ENCODE results near the gene SORCS1. TPM values are rescaled to one million over a fixed set of nuclear protein-coding genes. Genes with fewer than 3 reads are reported as not detected.

The SORCS1 gene
- total RNA-seq, 4 donors from 2014 or later, result 0.26 to 9.4 (median 3.8) TPM

DNA sequence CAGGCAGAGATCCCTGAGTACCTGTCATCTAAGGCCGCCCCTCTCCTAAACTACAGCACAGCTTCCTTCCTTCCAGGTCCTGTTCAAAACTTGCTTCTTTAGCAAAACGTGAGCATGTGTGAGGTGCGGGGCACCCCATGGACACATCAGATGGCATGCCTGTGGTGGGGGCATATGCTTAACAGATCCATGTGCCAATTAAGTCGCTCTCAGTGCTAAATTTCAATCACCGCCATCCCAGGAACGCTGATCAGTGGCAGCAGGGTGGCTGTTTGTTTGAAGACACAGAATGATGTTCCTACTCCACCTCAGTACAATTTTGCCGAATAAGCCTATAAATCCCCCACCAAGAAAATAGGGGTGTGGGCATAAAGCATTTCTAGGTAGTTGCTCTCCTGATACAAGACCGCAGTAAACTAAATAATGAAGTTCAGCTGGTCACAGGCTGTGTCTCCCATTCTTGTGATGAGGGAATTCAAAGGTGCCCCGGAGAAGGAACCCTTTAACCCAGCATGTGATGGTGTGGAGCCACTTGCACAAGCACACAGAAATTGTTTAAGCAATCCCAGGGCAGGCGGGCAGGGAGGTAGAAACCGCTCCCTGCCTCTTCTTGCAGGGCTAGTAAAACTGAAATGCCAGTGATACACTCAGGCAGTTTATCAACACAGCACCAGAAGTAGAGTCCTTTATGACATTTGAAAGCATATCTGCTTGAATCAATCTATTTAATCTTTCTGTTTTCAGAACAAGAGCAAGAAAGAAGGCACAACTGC is 205.7 kb downstream of the SORCS1 start:
- no peaks in the 10 kb centered on the region for H3K9me3 ChIP-seq
- TF ChIP-seq, protein P1, sequence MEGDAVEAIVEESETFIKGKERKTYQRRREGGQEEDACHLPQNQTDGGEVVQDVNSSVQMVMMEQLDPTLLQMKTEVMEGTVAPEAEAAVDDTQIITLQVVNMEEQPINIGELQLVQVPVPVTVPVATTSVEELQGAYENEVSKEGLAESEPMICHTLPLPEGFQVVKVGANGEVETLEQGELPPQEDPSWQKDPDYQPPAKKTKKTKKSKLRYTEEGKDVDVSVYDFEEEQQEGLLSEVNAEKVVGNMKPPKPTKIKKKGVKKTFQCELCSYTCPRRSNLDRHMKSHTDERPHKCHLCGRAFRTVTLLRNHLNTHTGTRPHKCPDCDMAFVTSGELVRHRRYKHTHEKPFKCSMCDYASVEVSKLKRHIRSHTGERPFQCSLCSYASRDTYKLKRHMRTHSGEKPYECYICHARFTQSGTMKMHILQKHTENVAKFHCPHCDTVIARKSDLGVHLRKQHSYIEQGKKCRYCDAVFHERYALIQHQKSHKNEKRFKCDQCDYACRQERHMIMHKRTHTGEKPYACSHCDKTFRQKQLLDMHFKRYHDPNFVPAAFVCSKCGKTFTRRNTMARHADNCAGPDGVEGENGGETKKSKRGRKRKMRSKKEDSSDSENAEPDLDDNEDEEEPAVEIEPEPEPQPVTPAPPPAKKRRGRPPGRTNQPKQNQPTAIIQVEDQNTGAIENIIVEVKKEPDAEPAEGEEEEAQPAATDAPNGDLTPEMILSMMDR (IDR thresholded peaks at IDR 0.05), result no peak
- no peak for TF ChIP-seq POLR2A (IDR thresholded peaks at IDR 0.05)
- no peaks in the 10 kb centered on the region for H3K36me3 ChIP-seq
- intact Hi-C loops (cut with DNase I; ENCODE audit: low total_unique reads), result no loop called here
- H3K4me1 ChIP-seq, result no peaks in the 10 kb centered on the region
- H3K27ac ChIP-seq, result no peak overlapping the region
- H3K4me3 ChIP-seq, result no peak overlapping the region
- no peaks in the 10 kb centered on the region for H3K27me3 ChIP-seq
- DNase-seq, result no peak

DNA sequence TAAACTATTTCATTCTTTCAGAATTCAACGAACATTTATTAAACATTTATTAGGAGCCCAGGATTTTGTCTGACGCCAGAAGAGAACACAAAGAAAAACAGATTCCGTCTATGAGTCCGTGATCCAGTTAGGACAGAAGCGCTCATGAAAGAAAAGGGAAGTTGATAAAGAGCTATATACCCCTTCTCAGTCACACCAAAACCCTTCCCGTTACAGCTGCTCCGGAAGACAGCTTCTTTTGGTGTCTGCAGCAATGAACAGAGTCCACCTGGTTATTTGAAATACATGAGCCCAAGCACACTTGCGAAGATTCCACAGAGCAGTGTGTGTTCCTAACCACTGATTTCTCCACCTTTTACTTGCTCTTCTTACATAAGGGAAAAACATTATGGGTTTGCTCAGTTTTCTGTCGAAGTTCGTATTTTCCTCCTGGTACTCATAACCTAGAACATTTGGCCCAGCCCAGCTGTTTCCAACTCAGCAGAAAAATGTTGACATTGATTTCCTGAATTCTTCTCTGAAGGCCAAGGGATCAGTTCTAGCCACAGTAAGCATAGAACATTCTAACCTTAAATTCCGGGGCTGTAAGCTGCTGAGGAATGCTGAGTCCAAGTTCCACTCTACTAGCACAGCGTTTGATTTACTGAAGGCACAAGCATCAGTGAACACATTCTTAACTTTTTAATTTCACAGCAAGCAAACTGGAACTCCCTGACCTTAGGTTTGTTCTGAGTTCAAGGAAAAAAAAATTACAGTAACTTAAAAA is 206.5 kb downstream of the SORCS1 start:
- DNase-seq, result no peak
- H3K9me3 ChIP-seq, result no peaks in the 10 kb centered on the region
- no peaks in the 10 kb centered on the region for H3K27me3 ChIP-seq
- no peak overlapping the region for H3K4me3 ChIP-seq
- intact Hi-C loops (cut with DNase I; ENCODE audit: low total_unique reads), result no loop called here
- no peak overlapping the region for H3K27ac ChIP-seq
- TF ChIP-seq, protein P1 (IDR thresholded peaks at IDR 0.05), result no peak
- TF ChIP-seq POLR2A (IDR thresholded peaks at IDR 0.05), result no peak
- no peaks in the 10 kb centered on the region for H3K36me3 ChIP-seq
- H3K4me1 ChIP-seq, result no peaks in the 10 kb centered on the region

DNA sequence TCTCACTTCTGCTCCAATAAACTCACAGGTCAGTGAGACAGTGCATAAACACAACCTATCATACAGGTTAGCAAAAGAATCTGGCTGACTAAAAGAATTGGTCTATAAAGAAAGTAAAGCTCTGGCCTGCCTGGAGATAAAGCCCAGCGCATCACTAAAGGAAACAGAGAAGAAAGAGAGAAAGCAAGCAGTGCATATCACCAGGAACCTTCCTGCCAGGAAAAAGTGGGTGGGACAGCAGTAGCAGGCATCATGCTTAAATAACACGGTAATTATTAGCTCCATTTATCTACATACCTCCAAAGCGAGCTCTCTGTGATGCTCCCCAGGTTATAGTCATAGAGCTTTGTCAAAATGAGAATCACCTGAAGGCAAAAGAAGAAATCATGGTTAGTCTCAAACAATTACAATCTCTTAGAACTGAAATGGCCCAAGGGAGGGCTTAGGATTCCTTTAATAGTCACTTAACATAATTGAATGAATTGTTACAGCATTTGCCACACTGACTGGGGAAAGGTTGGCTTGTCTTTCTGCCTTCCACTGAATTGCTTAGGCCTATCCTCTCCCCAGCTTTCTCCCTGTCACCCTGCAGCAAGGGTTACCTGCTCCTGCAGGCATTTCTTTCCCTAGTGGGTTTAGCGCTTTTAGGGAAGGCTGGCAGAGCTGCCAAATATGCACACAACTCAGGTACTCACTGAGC is 208.1 kb downstream of the SORCS1 start:
- DNase-seq, result no peak
- H3K4me1 ChIP-seq, result no peaks in the 10 kb centered on the region
- no peaks in the 10 kb centered on the region for H3K36me3 ChIP-seq
- H3K9me3 ChIP-seq, result no peaks in the 10 kb centered on the region
- no peak overlapping the region for H3K27ac ChIP-seq
- no peak overlapping the region for H3K4me3 ChIP-seq
- intact Hi-C loops (cut with DNase I; ENCODE audit: low total_unique reads), result no loop called here
- no peak for TF ChIP-seq POLR2A (IDR thresholded peaks at IDR 0.05)
- TF ChIP-seq, protein P1 (IDR thresholded peaks at IDR 0.05), result no peak
- no peaks in the 10 kb centered on the region for H3K27me3 ChIP-seq

DNA sequence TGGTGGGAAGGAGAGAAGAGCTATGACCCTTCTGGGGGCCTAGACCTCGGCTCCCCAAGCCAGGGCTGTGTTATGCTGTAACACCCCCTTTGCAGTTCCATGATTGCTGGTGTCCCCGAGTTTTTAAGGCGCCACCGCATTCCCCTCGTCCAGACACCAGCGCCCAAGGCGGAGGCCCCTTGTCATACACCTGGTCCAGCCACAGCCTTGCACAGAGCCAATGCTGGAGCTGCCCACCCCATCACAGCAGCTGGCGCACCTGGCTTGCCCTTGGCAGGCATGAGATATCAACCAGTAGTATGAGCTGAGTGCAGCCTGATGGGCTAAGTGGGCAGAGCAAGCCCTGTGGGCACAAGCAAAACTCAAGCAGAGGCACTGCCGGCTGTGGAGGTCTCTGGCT is 209.4 kb downstream of the SORCS1 start:
- intact Hi-C loops (cut with DNase I; ENCODE audit: low total_unique reads), result no loop called here
- H3K27me3 ChIP-seq, result no peaks in the 10 kb centered on the region
- no peaks in the 10 kb centered on the region for H3K9me3 ChIP-seq
- no peak overlapping the region for H3K27ac ChIP-seq
- H3K4me3 ChIP-seq, result no peak overlapping the region
- DNase-seq, result no peak
- no peak for TF ChIP-seq POLR2A (IDR thresholded peaks at IDR 0.05)
- TF ChIP-seq, protein P1 (IDR thresholded peaks at IDR 0.05), result no peak
- no peaks in the 10 kb centered on the region for H3K4me1 ChIP-seq
- no peaks in the 10 kb centered on the region for H3K36me3 ChIP-seq
